Left colon (tissue), 2 donors: ENCODE measurements around the gene RARG. TPM values are rescaled to one million over a fixed set of nuclear protein-coding genes. Genes with fewer than 3 reads are reported as not detected.
"Not testable (repeated sequence)": the region's sequence is repeated elsewhere in the genome, so short reads cannot be mapped to it uniquely, and the experiment has no call there.

Experiments
- ATAC-seq: fragments of 200-7000 bp; cut with Tn5 transposase; one replicate; pipeline ENCODE4 v1.9.1; 2020; ENCODE audit warnings: mild to moderate bottlenecking, moderate library complexity
- DNase-seq, 2 donors: peaks; one replicate each; pipeline ENCODE4 v3.0.0-alpha.2; 2020
- intact Hi-C, 2 donors: fragments of 100-400 bp; cut with DNase I in 1 of 2; cut with micrococcal nuclease in 1 of 2; formaldehyde crosslinking; loops; one replicate each; pipeline versions ENCODE4 v1.11.2 to v1.14.0; 2022; cut with DNase I, micrococcal nuclease
- total RNA-seq, 2 donors: library from RNA; stranded (reverse); fragmentation: NEBNext Ultra II Directional; extraction: Animal tissue kit (Norgen Biotek cat#: 25700); gene quantifications; one replicate each; pipeline ENCODE4 v1.2.1, GENCODE V29; 2021
- donor health status: DM: no; HTN: no; CAD: no.
- donor health status: DM: yes; HTN: yes; CAD: no.

The RARG gene
- total RNA-seq, 2 donors from 2014 or later, result 10.2 to 12.3 TPM

DNA sequence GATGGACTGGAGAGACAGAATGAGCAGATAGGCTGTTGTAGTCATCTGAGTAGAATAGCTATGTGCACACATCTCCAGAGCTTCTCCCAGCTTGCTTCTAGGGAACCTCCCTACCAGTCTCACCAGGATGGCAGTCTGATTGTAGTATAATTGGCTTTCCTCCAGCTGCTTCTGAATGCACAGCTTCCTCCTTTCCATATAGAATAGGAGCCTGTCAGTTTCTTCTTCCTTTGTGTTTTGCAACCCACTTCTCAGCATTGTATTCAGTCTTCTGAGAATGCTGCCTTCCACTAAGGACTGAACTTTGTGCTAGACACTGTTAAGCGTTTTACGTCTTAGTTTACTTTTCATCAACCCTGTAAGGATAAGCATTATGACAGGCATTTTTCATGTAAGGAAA, 49.1 kb downstream of the RARG start:
- ATAC-seq (peak; percentile 37), DNase-seq (no peak)
- intact Hi-C loops, result no loop called here

DNA sequence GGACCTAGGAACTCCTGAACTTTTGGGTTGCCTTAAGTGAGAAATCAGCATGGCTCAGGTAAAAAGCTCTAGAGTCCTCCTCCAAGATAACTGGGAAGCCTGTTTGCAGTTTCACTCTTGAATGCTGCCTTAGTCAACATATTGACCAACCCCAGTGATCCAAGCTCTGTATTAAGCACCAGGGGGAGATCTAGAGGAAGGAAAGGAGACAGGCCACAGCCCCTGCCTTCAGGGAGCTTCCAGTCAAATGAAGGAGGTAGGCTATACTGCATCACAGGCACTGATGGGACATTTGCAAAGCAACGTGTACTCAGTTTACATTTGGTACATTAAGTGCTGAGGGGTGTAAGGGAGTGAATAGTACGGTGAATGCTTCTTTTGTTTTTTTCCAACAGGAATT, 50.1 kb downstream of the RARG start:
- ATAC-seq, result no peak
- intact Hi-C loops, result no loop called here
- DNase-seq, result no peak

DNA sequence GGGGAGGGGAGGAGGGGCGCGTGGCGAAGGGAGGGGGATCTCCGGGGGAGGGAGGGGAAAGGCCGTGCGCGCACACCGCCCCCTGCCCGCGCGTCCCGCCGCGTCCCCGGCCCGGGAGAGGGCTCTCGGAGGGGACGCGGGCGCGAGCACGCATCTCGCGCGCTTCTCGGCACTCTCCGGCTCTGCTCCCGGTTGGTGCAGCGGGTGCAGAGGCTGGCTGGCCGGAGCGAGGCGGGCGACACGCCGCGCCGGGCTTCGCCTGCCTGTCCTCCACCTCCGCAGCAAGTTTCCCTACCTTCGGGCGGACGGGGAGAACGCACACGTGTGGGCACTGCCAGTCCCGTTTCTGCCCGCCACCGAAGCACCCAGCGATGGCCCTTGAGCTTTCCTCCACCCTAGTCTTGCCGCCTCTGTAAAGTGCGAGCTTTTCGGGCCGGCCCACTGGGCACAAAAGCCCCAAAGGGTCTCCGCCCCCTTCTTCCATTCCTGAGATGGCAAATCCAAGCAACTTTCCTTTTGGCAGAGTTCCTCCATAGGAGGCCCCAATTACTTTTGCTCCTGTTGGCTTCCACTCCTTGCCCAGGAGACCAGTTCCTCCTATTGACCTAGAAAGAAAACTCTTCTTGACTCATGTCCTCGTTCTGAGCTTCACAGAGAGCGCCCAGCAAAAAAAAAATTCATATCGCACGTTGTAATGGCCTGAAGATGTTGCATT, 50.9 kb downstream of the RARG start:
- ATAC-seq, result peak; percentile 67
- DNase-seq, result peak in 1 of 2 donors; percentile 78
- intact Hi-C loops, result no loop called here

DNA sequence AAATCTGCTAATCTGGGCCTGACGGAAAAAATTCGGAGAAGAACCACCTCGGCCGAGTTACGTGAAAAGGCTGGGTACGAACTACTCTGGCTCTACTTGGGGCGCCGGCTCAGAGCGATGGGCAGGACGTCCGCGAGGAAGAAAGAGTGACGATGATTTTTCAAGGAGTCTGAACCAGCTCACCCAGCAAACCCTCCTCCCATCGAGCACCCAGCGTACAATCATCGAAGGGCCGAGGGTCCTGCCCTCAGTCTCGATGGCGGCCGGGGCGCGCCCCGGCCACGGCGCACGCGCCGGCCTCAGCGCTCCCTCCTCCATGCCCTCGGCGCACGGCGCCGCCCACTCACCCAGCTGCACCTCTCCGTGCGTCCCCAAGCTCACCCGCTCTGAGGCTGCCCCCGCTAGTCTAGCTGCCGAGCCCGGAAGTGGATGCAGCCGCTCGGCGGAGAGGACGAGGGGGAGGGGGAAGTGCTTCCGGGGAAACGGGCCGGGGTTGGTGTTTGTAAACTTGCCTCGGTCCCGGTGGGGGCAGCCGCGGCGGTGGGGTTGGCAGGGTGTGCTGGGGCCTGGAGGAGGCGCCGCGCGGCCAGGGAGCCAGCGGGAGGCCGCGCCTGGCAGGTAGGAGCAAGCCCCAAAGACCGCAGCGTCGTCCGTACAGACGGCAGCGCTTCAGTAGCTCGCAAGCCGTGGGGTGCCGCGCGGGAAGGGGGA, 51.6 kb downstream of the RARG start, which contains the start of the genes CSAD and ZNF740:
Gene CSAD (minus strand): TSS at position 706 of the 711 bp plus-strand sequence. CDS start 7,455 bp downstream, outside the sequence.
Gene ZNF740 (plus strand): TSS at position 503 of the 711 bp plus-strand sequence. CDS start 1,262 bp downstream, outside the sequence.
- intact Hi-C loops, result no loop called here
- DNase-seq, result peak; percentile 98 to 99
- ATAC-seq, result peak; percentile 94

DNA sequence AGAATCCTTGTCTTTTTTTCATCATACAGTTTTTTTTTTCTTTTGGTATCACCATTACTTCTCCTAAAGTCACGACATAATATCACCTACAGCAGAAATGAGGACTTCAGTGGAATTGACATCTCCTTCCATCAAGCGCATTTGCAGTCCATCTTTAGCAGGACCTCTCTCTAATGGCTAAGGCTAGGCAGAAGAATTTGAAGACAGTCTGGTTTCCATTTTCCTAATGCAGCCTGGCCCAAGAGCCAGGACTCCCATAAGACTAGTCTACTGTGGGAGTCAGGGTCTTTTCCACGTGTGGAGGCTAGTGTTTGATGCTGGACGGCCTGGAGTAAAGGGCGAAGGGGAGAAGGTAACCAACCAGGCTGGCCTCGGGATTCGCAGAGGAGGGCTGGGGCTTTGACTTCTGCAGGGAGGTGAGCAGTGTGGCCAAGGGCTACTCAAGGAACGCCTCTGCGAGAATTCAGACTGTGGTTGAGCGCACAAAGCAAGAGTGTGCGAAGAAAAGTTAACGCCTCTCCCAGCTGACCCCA, 52.3 kb downstream of the RARG start:
- intact Hi-C loops, result no loop called here
- ATAC-seq (peak; percentile 32), DNase-seq (peak in 1 of 2 donors; percentile 53)

DNA sequence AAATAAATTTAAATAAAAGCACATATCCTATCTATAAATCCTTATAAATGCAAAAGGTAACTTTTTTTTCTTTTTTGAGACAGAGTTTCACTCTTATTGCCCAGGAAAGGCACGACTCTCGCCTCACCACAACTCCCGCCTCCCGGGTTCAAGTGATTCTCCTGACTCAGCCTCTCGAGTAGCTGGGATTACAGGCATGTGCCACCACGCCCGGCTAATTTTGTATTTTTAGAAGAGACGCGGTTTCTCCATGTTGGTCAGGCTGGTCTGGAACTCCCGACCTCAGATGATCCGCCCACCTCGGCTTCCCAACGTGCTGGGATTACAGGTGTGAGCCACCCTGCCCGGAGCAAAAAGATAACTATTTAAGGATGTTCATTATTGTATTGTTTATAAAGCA, 53.2 kb downstream of the RARG start:
- ATAC-seq, DNase-seq, intact Hi-C loops: not testable (repeated sequence)

DNA sequence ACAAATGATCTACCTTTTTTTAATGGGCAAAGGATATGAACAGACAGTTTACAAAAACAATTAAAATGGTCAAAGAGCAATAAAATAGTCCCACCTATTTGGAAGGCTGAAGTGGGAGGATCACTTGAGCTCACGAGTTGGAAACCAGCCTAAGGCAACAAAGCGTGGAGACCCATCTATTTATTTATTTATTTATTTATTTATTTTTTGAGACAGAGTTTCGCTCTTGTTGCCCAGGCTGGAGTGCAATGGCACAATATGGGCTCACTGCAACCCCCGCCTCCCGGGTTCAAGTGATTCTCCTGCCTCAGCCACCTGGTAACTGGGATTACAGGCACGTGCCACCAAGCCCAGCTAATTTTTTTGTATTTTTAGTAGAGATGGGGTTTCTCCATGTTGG, 54.6 kb downstream of the RARG start:
- intact Hi-C loops, DNase-seq, ATAC-seq: not testable (repeated sequence)

DNA sequence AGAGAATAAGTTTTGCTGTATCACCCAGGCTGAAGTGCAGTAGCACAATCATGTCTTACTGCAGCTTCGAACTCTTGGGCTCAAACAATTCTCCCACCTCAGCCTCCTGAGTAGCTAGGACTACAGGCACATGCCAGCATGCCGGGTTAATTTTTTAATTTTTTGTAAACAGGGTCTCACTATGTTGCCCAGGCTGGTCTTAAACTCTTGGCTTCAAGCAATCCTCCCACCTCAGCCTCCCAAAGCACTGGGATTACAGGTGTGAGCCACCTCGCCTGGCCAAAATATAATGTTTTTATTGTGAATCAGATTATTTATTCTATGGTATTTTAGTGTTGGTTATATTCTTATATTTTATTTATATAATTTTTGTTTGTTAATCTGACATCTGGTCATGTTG, 55.3 kb downstream of the RARG start:
- no peak for ATAC-seq
- no peak for DNase-seq
- intact Hi-C loops, result no loop called here

DNA sequence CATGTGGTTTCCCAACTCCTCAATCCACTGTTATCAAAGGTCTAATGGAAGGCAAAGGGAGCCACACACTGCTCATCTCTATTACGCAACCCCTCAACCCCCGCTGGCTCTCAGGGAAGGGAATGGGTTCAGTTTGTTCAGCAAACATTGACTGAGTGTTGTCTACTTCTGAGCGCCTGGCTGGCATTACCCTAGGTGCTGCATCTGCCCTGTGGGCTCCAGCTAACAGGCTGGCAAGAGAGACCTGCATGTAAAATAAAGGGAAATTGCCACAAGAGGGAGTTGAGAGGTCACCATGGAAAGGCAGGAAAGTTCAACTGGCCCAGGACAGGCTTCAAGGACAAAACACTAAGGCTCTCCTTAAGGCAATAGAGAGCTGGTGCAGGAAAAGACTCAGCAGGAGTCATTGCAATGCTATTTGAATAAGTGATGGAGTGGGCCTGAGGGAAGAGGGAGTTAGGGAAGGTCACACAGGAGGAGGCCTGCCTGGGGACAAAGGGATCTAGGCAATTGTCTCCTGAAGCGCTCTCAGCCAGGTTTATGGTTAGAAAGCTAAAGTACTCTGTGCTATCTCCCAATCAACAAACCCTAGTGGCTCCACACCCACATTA, 57.0 kb downstream of the RARG start:
- intact Hi-C loops, result no loop called here
- ATAC-seq (peak; percentile 83), DNase-seq (no peak)

DNA sequence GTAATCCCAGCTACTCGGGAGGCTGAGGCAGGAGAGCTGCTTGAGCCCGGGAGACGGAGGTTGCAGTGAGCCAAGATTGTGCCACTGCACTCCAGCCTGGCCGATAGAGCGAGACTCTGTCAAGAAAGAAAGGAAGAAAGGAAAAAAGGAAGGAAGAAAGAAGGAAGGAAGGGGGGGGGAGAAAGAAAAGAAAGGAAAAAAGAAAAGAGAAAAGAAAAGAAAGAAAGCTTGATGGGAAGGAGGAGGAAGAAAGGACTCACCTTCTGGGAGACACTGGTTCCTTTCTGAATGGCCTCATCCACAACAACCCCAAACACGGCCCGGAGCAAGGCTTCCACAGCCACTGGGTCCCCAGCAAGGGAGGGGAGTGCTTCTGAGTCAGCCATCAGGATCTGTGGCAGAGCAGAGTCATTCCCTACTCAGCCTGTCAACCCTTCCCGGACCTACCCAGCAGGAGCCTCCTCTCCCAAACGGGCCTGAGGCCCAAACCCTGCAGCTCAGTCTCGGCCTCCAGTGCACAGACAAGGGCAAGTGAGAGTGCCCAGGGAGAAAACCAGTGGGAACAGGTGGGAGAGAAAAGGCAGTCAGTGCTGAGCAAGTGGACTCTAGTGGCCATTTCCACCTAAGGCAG, 58.8 kb downstream of the RARG start:
- intact Hi-C loops, result no loop called here
- DNase-seq (no peak), ATAC-seq (no peak)

DNA sequence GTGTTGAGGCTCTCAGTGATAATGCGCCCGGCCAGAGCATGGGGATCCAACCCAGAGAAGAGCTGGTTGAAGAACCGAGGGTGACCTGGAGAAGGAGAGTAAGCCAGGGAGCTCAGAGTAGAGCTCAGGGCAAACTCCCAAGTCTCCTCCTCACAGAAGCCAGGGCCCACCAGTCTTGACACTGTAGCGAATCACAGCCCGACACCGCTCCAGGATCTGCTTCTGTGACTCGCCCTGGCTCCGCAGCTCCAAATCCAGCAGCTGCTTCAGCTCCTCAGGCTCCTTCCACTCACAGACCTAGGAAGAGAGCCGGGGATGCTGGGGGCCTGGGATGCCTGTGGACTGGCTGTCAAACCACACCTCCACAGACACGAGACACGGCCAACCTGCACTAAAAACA, 59.7 kb downstream of the RARG start:
- intact Hi-C loops, result no loop called here
- ATAC-seq (no peak), DNase-seq (no peak)

DNA sequence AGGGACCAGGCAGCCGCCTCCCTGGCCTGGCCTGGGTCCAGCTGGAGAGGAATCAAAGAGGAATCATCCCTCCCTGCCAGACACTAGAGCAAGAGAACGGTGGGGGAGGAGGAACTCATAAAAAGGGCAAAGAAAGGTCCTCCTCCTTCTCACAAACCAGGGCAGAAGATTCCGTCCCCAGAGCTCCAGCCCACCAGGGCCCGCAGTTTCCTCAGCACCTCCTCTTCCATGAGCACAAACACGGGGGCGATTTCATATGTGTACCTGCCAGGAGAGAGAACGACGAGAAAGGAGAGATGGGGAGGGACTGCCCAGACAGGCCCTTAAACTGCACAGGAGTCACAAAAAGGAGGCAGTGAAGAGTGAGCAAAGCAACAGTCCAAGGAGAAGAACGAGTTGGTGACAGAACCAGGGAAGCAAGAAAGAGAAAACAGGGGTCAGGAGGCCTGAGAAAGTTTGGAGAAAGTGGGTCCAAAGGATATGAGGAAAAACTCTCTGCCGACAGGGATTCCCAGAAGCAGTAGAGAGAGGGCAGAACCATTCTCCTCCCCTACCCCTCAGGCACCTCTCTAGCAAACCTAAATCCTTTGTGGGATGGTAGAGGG, 60.2 kb downstream of the RARG start:
- DNase-seq, result no peak
- peak; percentile 28 for ATAC-seq
- intact Hi-C loops, result no loop called here

DNA sequence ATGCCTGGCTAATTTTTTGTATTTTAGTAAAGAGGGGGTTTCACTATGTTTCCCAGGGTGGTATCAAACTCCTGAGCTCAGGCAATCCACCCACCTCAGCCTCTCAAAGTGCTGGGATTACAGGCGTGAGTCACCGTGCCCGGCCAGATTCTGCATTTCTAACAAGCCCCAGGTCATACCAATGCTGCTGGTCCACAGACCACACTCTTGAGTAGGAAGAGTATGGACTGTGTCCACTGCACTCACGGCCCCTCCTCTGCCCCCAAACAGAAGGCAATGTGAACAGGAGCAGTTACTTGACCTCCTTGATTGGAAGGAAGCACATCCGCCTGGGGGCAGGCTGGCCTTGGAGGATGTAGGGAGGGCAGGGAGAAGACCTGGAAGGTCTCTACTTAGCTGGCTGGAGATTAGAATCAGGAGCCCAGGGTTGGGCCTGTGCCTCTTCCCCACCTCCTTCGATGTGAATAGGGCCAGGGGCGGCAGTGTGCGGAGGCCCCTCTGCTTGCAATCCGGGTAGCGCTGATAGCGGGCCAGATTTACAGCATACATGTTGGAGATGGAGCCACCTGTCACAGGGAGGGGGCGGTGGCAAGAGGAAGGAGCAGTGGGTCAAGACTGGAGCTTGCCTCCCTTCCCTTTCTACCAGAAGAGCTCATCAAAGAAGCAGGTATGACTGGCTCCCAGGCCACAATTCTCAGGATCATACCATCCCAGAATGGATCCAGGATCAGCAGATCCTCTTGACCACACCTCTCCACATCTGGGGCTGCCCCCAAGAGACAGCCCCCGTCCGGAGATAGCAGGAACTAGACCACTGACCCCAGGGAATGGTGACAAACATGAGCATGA, 60.9 kb downstream of the RARG start:
- intact Hi-C loops, result no loop called here
- no peak for DNase-seq
- no peak for ATAC-seq

DNA sequence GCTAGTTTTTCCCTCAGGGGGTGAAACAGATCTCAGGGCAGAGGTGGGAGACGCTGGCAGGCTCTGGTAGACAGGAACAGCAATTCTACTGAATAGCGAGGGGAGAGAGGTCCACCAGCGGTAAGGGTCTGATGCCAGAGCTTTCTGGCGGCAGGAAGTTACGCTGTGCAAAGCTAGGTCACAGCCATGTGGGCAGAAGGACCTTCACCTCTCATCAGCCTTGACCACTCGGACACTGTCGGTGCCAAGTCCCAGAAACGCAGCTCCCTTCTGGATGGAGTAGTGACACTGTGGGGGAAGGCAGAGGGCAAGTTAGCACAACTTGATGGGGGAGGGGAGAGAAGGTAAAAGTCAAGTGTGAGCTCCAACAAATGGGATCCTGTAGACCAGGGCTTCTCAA, 61.8 kb downstream of the RARG start:
- DNase-seq (no peak), ATAC-seq (no peak)
- intact Hi-C loops, result no loop called here

DNA sequence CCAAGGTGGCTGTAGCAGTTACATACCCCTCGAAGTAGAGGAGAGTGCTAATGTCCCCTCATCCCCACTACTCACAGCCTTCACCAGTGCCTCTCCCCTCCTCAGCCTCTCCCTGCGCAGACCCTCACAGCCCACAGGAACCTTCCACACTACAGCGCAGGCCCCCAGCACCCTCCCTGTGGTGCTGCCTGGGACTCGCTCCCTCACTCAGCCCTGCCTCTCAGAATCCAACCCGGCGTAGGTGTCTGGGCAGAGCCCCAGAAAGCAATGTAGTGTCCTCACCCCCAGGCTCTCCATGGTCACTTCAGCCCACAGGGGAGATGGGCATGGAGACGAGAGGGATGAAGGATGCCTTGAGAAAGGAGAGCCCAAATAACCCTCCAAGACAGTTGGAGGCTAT, 62.4 kb downstream of the RARG start:
- DNase-seq (no peak), ATAC-seq (no peak)
- intact Hi-C loops, result no loop called here

DNA sequence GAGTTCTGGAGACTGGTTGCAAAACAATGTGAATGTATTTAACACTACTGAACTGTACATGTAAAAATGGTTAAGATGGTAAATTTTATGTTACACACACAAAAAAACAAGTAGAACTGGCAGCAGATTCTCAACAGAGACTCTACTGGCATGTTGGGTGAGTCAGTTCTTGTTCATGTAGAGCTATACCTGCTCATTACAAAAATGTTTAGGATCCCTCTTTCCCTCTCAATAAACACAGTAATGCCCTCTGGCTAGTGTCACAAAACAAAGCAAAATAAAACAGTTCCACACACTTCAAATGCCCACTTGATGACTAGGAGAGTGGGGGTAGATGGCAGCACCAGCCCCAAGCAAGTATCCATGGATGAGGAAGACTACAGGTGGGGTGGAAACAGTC, 65.2 kb downstream of the RARG start:
- no peak for DNase-seq
- intact Hi-C loops, result no loop called here
- ATAC-seq, result no peak

DNA sequence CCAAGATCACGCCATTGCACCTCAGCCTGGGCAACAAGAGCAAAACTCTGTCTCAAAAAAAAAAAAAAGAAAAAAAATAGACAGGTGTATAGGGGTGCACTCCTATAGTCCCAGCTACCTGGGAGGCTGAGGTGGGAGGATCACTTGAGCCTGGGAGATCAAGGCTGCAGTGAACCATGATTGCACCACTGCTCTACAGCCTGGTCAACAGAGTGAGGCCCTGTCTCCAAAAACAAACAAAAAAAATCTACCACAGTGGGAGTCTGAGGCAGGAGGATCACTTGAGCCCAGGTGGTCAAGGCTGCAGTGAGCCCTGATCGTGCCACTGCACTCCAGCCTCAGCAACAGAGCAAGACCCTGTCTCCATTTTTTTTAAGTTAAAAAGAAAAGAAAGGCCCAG, 69.0 kb downstream of the RARG start:
- ATAC-seq, intact Hi-C loops, DNase-seq: not testable (repeated sequence)
